ENCODE data around the gene AJUBA. TPM values are rescaled to one million over a fixed set of nuclear protein-coding genes. Genes with fewer than 3 reads are reported as not detected.

AJUBA gene
- total RNA-seq, 2 donors from 2014 or later, result 21.0 to 27.9 TPM

GRCh38 chr14:22981090-22981875, 1.1 kb downstream of the AJUBA start:
- no peak for DNase-seq (ENCODE audit: low spot score)
- 1% methylated on average over 41 of the region's 76 CpGs for WGBS
- H3K36me3 ChIP-seq, result no peaks in the 10 kb centered on the region
- peak overlapping the region; percentile 57 to 62 for H3K4me3 ChIP-seq
- peak overlapping the region; percentile 76 to 86 for H3K27ac ChIP-seq
- intact Hi-C loops (cut with DNase I), result no loop called here
- no peaks in the 10 kb centered on the region for H3K27me3 ChIP-seq (replicated peaks; ENCODE audit: insufficient read depth)
- peaks cover 4% of the 10 kb centered on the region for H3K4me1 ChIP-seq (replicated peaks)
- TF ChIP-seq POLR2A (IDR thresholded peaks at IDR 0.05), result no peak
- H3K9me3 ChIP-seq, result no peaks in the 10 kb centered on the region

- Histone ChIP-seq H3K4me1 (replicated peaks) (peaks cover 4% of the 10 kb centered on the region), H3K36me3 (no peaks in the 10 kb centered on the region), H3K27me3 (replicated peaks; ENCODE audit: insufficient read depth) (no peaks in the 10 kb centered on the region), H3K27ac (peak overlapping the region; percentile 76 to 86), H3K9me3 (no peaks in the 10 kb centered on the region), H3K4me3 (peak overlapping the region; percentile 57 to 62)
- WGBS, result under 1% methylated on average over 31 of the region's 41 CpGs
- intact Hi-C loops (cut with DNase I), result no loop called here
- DNase-seq (ENCODE audit: low spot score), result peak; percentile 60
- TF ChIP-seq POLR2AphosphoS5 (IDR thresholded peaks at IDR 0.05), result no peak
- TF ChIP-seq CTCF (IDR thresholded peaks at IDR 0.05), result no peak
- no peak for TF ChIP-seq POLR2A (IDR thresholded peaks at IDR 0.05)
Observed at GRCh38 chr14:22980672-22981089, 1.7 kb downstream of the AJUBA start.

GRCh38 chr14:22979748-22980392, 2.5 kb downstream of the AJUBA start:
- H3K9me3 ChIP-seq, result no peaks in the 10 kb centered on the region
- intact Hi-C loops (cut with DNase I), result loop anchor here (5.0 kb wide), 1 partner anchor 108 kb away; the partner anchor contains the start of gene LRP10
- peaks cover 4% of the 10 kb centered on the region for H3K4me1 ChIP-seq (replicated peaks)
- no peak for TF ChIP-seq POLR2A (IDR thresholded peaks at IDR 0.05)
- TF ChIP-seq CTCF (IDR thresholded peaks at IDR 0.05), result no peak
- TF ChIP-seq POLR2AphosphoS5 (IDR thresholded peaks at IDR 0.05), result no peak
- DNase-seq (ENCODE audit: low spot score), result no peak
- 35% methylated on average over 8 of the region's 8 CpGs for WGBS
- peak overlapping the region; percentile 76 to 86 for H3K27ac ChIP-seq
- H3K27me3 ChIP-seq (replicated peaks; ENCODE audit: insufficient read depth), result no peaks in the 10 kb centered on the region
- no peaks in the 10 kb centered on the region for H3K36me3 ChIP-seq
- H3K4me3 ChIP-seq, result peak overlapping the region; percentile 57 to 62

- Histone ChIP-seq H3K27me3 (replicated peaks; ENCODE audit: insufficient read depth) (no peaks in the 10 kb centered on the region), H3K27ac (peak overlapping the region; percentile 76 to 86), H3K4me3 (peak overlapping the region in 1 of 2 donors; percentile 57), H3K36me3 (no peaks in the 10 kb centered on the region), H3K4me1 (replicated peaks) (peaks cover 4% of the 10 kb centered on the region), H3K9me3 (no peaks in the 10 kb centered on the region)
- intact Hi-C loops (cut with DNase I), result loop anchor here (5.0 kb wide), 1 partner anchor 107 kb away; the partner anchor contains the start of gene LRP10
- peak; percentile 65 for TF ChIP-seq POLR2AphosphoS5 (IDR thresholded peaks at IDR 0.05)
- no peak for TF ChIP-seq CTCF (IDR thresholded peaks at IDR 0.05)
- 31% methylated on average over 5 of the region's 5 CpGs for WGBS
- DNase-seq (ENCODE audit: low spot score), result peak; percentile 77
Observed at GRCh38 chr14:22978981-22979671, 3.2 kb downstream of the AJUBA start.

- intact Hi-C loops (cut with DNase I), result loop anchor here (5.0 kb wide), 1 partner anchor 106 kb away; the partner anchor contains the start of gene LRP10
- 25% methylated on average over 3 of the region's 3 CpGs for WGBS
- Histone ChIP-seq H3K36me3 (no peaks in the 10 kb centered on the region), H3K4me3 (no peak overlapping the region), H3K27me3 (replicated peaks; ENCODE audit: insufficient read depth) (no peaks in the 10 kb centered on the region), H3K27ac (peak overlapping the region; percentile 76 to 86), H3K9me3 (no peaks in the 10 kb centered on the region), H3K4me1 (replicated peaks) (peaks cover 4% of the 10 kb centered on the region)
- DNase-seq (ENCODE audit: low spot score), result no peak
- TF ChIP-seq POLR2A (IDR thresholded peaks at IDR 0.05) (no peak), CTCF (IDR thresholded peaks at IDR 0.05) (no peak), POLR2AphosphoS5 (IDR thresholded peaks at IDR 0.05) (no peak)
Observed at GRCh38 chr14:22978487-22978837, 3.9 kb downstream of the AJUBA start.

Data from prostate gland (tissue), 2 donors.